Effector CD4-positive, alpha-beta T cell (primary cell): ENCODE results near the gene OTC. TPM values are rescaled to one million over a fixed set of nuclear protein-coding genes. Genes with fewer than 3 reads are reported as not detected.

Source experiments
- DNase-seq: peaks from one replicate; pipeline ENCODE4 v3.0.0-alpha.2; 2020
- total RNA-seq: gene quantifications from one replicate; lab custom pipeline; 2026; lab: John Stamatoyannopoulos, UW

Gene OTC
- total RNA-seq = not detected

GRCh38 chrX:38352362-38352761 is at the start of gene OTC:
OTC (plus strand) TSS chrX:38352604; CDS start chrX:38352697, 93 bp downstream.
- no peak for DNase-seq

GRCh38 chrX:38304010-38304409 is 48.4 kb upstream of the OTC start:
- no peak for DNase-seq

GRCh38 chrX:38305971-38306370 is 46.4 kb upstream of the OTC start:
- DNase-seq = no peak

DNA sequence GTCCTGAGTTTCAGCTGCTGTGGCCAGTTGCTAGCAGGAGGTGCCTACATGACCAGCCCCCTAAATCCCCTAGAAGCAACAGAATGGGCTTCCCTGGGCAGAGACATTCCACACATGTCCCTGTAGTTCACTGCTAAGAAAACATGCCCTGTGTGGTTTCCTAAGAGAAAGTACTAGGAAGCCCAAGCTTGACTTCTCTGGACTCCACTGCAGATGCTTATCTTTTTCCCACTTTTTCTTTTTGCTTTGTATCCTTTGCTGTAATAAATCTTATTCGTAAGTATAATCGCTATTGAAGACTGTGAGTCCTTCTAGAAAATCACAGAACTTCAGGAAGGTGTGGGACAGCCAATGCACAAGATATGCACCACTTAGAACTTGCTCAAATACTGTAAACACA is 40.7 kb upstream of the OTC start:
- no peak for DNase-seq

DNA sequence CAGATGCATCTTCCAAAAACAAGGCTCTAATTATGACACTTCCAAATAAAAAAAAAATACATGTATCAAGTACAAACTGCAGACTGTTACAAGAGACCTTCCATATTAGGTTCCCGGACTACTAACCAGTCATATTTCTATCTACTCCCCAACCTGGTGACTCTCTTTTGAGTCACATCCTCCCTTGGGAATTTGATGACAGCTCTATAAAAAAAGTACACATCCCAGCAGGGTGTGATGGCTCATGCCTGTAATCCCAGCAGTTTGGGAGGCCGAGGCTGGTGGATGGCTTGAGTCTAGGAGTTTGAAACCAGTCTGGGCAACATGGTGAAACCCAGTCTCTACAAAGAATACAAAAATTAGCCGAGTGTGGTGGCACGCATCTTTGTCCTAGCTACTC is 40.0 kb upstream of the OTC start:
- DNase-seq = no peak

GRCh38 chrX:38313190-38313589 is 39.2 kb upstream of the OTC start:
- no peak for DNase-seq

DNA sequence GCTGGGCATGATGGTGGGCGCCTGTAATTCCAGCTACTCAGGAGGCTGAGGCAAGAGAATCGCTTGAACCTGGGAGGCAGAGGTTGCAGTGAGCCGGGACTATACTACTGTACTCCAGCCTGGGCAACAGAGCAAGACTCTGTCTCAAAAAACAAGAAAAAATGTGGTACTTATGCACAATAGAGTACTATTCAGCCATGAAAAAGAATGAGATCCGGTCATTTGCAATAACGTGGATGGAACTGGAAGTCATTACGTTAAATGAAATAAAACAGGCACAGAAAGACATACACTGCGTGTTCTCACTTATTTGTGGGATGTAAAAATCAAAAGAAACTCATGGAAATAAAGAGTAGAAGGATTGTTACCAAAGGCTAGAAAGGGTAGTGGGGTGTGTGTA is 37.2 kb upstream of the OTC start:
- DNase-seq = no peak

DNA sequence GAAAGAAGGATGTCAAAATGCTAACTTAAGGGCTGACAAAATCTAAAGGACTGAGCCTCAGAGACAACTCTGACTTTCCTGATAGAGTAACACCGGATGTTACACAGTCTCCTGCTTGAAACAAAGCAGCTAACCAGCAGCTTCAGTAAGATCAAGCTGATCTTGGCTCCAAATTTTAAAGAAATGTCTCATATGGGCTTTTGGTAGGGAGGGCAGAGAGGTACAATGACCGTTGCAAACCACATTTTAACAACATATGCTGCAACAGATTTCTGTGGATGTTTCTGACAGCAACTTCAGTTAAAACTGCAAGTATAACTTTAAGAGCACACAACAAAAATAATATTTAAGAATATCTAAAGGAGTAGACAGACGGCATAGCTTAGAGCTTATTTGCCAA is 34.2 kb upstream of the OTC start:
- no peak for DNase-seq

- no peak for DNase-seq
Measured at GRCh38 chrX:38318606-38319005, 33.8 kb upstream of the OTC start.

GRCh38 chrX:38320819-38321218 is 31.6 kb upstream of the OTC start:
- DNase-seq = no peak

- no peak for DNase-seq
Measured at GRCh38 chrX:38326086-38326485, 26.3 kb upstream of the OTC start.

DNA sequence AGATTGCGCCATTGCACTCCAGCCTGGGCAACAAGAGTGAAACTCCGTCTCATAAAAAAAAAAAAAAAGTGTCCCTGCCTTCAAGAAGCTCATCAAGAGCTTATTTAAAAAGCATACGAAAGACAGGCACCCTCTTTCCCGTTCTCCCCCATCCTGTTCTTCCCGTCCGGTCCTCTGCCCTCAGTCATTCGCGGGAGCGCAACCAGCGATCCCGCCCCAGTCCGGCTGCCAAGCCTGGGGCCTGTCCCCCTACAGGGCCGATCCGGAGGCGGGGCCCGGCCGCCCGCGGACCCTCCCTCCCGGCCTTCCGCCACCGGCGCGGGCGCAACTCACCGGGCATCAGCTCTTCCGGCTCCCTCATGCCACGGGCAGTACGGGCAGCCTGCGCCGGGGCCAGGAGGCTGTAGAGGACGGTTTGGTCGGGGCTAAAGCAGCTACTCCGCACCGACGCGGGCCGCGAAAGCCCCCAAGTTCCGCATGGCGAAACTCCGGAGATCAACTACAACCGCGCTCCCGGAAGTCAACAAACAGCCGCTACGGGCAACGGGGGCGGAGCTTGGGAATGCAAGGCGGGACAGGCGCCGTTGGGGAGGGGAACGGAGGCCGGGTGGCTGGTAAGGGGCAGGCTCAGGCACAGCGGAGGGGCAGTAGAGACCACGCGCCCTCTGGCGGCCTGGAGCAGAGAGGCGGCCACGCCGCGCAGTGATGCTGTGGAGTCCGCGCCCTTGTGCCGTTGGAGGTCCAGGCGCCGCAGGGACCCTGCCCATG is 25.2 kb upstream of the OTC start, which contains the start of gene RPGR:
RPGR (minus strand) TSS at position 503 of the 768 bp plus-strand sequence; CDS start at position 361, 142 bp downstream.
- DNase-seq = peak; percentile 81

DNA sequence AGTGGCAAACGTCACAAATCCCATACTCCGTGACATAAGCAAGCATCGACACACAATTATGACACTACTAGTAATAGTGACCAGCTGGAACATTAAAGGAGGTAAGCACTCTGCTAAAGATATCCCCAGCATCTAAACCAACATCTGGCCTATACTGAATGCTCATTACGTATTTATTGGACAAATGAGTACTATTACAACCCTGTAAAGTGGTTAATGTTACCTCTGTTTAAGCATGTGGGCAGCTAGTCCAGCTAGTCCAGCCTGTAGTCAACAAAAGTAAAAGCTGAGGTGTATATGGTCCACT is 24.7 kb upstream of the OTC start:
- DNase-seq = no peak

GRCh38 chrX:38332505-38332904 is 19.9 kb upstream of the OTC start:
- DNase-seq = no peak

DNA sequence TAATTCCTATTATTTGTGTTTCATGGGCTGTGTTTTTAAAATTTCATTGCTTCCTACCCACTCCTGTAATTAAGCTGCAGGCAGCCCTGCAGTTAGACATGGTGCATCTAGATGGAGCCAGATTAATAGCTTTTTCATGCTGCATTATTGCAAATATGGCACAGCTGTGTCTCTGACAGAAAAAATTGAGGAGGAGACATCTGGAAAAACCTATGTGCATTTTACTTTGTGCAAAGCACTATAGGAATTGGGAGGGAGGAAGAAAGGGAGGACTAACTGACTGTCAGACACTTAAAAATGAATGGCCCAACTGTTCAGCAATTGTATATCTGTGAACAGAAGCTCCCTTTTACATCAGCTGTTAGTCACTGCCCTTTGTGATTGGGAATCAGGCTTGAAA is 17.0 kb upstream of the OTC start:
- DNase-seq = no peak

DNA sequence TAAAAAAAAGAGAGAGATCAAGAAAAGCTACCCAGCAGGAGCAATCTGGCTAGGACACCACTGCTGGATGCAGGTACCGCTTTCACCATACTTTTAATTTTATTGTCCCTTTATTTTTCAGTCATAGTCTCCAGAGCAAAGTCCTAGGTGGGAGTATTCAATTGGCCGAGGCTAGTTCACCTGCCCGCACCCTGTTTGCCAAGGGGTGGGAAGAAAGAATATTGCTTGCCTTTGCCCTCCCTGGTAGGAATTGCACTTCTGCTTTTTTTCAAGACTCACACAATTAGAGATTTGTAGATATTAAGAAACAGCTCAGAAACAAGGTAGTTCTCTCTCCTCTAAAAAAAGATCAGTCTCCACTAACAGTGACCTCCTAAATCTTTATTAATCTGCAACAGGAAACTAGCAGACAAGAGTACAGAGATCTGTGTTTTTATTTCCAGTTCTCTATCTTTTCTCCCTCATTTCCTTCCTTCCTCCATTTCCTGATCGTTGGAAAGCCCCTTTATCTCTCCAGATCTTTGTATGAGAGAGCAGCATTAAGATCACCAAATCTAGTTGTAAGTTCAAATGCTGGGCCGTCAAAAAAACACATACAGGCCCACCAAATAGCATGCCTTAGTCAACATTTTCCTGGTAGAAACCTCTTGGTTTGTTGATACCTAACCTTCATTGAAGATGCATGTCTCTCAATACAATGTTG is 15.7 kb upstream of the OTC start:
- DNase-seq = no peak

GRCh38 chrX:38341442-38341841 is 11.0 kb upstream of the OTC start:
- no peak for DNase-seq

- no peak for DNase-seq
Measured at GRCh38 chrX:38342853-38343778, 9.3 kb upstream of the OTC start.

DNA sequence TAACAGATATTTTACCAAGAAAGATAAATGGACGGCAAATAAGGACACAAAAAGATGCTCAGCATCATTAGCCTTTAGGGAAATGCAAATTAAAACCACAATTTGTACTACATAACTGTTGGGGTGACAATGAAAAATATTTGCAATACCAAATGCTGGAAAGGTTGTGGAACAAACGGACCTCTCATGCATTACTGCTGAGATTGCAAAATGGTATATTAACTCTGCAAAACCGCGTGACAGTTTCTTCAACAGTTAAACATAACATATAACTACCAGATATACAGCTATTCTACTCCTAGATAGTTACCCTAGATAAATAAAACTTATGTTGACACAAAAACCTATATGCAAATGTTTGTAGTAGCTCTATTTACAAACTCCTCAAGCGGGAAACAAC is 6.3 kb upstream of the OTC start:
- DNase-seq = no peak

- no peak for DNase-seq
Measured at GRCh38 chrX:38347136-38347535, 5.3 kb upstream of the OTC start.

GRCh38 chrX:38351346-38351745 is 1.1 kb upstream of the OTC start:
- DNase-seq = no peak

- DNase-seq = no peak
Measured at GRCh38 chrX:38356401-38356800, 4.0 kb downstream of the OTC start.
